OCI-LY7 (cell line): Measurements from ENCODE around the gene AADACL3.

ENCODE experiments used
- EZH2phosphoT487 ChIP-seq: fragments of 200-600 bp; sonication (generic); IDR thresholded peaks from 2 replicates; pipeline ENCODE4 v1.6.1; 2018; ENCODE audit warnings: low read depth, borderline replicate concordance, mild to moderate bottlenecking, mixed run types, antibody characterized with exemption, low read length, moderate library complexity, mixed read lengths
- TF ChIP-seq, protein P1 (sequence below): fragments of 200-600 bp; sonication (generic); conservative IDR thresholded peaks from 2 replicates; pipeline ENCODE4 v1.5.1; 2014; ENCODE audit warnings: mild to moderate bottlenecking, antibody characterized with exemption, low read length, moderate library complexity, mixed read lengths

DNA sequence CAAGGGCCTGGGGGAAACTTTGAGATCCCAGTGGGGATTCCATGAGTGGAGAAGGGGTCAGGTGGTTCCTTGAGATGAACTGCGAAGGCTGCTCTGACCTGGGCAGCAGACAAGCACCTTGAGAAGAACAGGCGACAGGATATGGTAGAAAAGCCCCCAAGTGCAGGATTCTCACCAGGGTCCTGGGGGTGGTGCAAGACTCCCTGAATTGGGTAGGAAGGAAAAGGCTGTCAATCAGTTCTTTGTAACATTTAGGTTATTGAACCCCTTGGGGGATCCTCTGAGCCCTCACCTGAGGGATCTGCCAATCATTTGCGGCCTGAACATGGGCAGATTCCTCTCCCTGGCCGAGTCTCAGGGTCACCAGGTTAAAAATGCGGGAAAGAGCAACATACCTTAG is 55.3 kb downstream of the AADACL3 start:
- TF ChIP-seq, protein P1, sequence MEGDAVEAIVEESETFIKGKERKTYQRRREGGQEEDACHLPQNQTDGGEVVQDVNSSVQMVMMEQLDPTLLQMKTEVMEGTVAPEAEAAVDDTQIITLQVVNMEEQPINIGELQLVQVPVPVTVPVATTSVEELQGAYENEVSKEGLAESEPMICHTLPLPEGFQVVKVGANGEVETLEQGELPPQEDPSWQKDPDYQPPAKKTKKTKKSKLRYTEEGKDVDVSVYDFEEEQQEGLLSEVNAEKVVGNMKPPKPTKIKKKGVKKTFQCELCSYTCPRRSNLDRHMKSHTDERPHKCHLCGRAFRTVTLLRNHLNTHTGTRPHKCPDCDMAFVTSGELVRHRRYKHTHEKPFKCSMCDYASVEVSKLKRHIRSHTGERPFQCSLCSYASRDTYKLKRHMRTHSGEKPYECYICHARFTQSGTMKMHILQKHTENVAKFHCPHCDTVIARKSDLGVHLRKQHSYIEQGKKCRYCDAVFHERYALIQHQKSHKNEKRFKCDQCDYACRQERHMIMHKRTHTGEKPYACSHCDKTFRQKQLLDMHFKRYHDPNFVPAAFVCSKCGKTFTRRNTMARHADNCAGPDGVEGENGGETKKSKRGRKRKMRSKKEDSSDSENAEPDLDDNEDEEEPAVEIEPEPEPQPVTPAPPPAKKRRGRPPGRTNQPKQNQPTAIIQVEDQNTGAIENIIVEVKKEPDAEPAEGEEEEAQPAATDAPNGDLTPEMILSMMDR, result no peak
- TF ChIP-seq EZH2phosphoT487, result no peak
